ENCODE data around the gene CAMK2G.

The CAMK2G gene

DNA sequence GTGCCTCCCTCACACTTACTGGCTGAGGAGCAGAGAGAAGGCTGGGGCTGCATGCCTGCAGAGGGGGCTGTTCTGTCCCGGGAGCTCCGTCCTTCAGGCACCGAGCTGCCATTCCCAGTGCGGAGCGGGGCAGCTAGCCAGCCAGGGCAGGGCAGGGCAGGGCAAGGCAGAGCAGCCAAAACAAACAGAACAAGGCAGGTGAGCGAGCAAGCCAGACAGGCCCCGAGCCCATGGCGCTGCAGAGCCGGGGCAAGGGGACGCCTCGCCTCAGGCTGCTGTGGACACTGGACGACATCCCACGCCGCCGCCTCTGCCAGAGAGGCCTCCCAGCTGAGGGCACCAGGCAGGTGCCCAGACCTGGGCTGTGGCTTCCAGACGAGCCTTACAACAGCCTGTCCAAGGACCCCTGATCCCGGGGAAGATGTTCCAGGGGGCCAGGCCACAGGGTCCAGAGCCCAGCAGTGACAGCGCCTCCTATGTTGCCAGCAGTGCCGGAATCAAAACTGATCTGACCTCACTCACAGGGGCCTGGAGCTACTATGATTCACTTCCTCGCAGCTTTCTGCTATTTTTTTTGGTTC, 54.8 kb downstream of the CAMK2G start:
- Mint-ChIP-seq H3K27ac (peak overlapping the region; percentile 35), H3K4me3 (no peak overlapping the region), H3K27me3 (no peaks in the 10 kb centered on the region), H3K4me1 (no peaks in the 10 kb centered on the region), H3K36me3 (peaks cover 38% of the 10 kb centered on the region), H3K9me3 (no peaks in the 10 kb centered on the region)
- CTCF ChIA-PET, result interaction anchor here (1.2 kb wide), 1 partner anchor 60 kb away, joined by 3 read pairs; no protein-coding TSS in a partner anchor
- DNase-seq, result no peak

DNA sequence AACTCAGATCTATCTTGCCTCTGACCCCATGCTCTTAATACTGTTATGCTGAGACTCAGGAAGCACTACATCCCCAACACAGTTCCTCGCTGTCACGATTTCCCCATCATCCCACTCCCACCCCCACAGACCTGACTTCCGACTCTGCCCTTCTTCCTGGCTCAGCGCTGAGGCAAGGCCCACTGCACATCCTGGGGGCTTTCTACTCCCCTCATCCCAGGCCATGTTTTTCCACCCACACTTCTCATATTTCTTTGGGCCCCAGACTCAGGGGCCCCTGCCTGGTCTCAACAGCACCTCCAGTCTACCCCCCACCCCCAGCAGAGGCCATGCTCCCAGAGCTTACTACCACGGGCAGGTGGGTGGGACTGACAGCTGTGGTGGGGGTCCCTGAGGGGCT, 55.3 kb downstream of the CAMK2G start:
- H3K4me1 Mint-ChIP-seq, result no peaks in the 10 kb centered on the region
- H3K36me3 Mint-ChIP-seq, result peaks cover 36% of the 10 kb centered on the region
- CTCF ChIA-PET, result no interaction called here
- H3K9me3 Mint-ChIP-seq, result no peaks in the 10 kb centered on the region
- no peaks in the 10 kb centered on the region for H3K27me3 Mint-ChIP-seq
- no peak overlapping the region for H3K4me3 Mint-ChIP-seq
- DNase-seq, result no peak
- no peak overlapping the region for H3K27ac Mint-ChIP-seq

DNA sequence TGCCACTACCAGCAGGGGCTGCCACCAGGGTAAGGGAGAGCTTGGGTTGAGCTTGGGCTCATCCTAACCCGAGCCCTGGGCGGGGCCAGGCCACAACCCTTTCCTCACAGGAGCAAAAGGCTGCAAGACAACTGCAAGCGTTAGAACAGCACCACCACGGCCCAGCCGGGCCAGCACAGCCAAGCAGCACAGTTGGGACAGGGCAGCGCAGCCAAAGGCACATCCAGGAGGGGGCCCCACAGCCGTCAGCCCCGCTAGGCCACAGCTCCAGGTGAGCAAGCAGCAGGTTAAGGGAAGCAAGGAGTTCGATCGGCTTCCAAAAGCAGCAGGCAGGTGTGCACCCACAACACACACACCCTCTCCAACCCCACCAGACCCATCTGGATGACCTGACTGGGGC, 56.0 kb downstream of the CAMK2G start:
- CTCF ChIA-PET, result no interaction called here
- H3K36me3 Mint-ChIP-seq, result peaks cover 37% of the 10 kb centered on the region
- no peaks in the 10 kb centered on the region for H3K9me3 Mint-ChIP-seq
- no peaks in the 10 kb centered on the region for H3K27me3 Mint-ChIP-seq
- H3K4me1 Mint-ChIP-seq, result no peaks in the 10 kb centered on the region
- H3K27ac Mint-ChIP-seq, result no peak overlapping the region
- no peak overlapping the region for H3K4me3 Mint-ChIP-seq
- no peak for DNase-seq

DNA sequence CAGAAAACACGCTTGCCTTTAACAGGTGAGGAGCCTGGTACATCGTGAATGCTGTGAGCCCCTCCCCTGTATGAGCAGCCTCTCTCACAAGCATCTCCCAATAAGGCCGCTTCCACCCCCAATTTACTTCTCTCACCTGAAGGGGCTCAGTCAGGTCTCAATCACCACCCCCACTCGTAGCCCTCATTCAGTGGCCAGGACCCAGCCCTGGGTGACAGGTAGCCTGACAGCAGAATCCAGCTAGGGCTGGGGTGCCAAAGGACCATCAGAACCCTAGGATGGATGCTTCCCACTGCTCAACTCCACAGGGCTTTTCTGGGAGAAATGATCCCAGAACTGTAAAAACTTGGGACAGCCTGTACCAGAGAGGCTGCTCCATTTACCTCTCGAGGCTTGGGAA, 56.5 kb downstream of the CAMK2G start:
- Mint-ChIP-seq H3K9me3 (no peaks in the 10 kb centered on the region), H3K27ac (no peak overlapping the region), H3K27me3 (no peaks in the 10 kb centered on the region), H3K4me1 (no peaks in the 10 kb centered on the region), H3K4me3 (no peak overlapping the region), H3K36me3 (peaks cover 42% of the 10 kb centered on the region)
- CTCF ChIA-PET, result no interaction called here
- DNase-seq, result no peak

DNA sequence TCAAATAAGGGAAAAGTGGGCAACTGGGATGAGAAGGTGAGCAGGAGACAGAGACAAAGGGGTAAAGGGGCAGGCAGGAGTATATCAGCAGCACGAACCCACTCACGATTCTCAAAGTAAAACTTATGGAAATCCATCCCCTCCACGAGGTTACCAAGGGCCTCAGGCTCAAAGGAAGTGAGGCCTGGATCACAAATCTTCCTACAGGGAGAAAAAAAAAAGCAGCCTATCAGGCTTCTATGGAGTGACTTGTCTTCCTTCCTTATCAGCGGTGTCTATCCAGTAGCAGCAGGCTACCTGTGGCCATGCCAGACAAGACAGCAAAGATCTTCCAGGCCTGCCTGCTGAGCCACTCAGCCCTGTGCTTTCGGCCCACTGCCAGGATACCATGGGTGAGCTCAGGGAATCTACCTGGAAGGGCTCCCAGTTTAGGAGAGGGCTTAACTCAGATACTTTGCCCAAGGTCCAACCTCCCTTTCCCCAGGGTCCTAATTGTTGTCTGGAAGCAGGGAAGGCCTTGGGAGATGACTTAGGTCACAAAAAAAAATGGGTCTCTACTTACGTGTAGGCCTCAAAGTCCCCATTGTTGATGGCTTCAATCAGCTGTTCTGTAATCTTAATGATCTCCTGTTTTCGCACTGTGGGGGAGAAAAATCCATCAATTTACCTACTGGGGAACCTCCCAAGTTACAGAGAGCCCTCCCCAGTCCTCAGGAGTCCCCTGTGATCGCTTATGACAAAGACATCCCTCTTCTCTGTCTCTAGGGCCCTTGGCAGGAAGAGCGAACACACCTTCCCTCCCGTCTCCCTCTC, 57.2 kb downstream of the CAMK2G start:
- CTCF ChIA-PET, result interaction anchor here (0.6 to 1.7 kb wide), 2 partner anchors 62 to 63 kb away, joined by 3 to 6 read pairs; no protein-coding TSS in a partner anchor
- Mint-ChIP-seq H3K9me3 (no peaks in the 10 kb centered on the region), H3K27ac (peak overlapping the region; percentile 49), H3K4me1 (peaks cover 5% of the 10 kb centered on the region), H3K36me3 (peaks cover 41% of the 10 kb centered on the region), H3K4me3 (no peak overlapping the region), H3K27me3 (no peaks in the 10 kb centered on the region)
- DNase-seq, result no peak

DNA sequence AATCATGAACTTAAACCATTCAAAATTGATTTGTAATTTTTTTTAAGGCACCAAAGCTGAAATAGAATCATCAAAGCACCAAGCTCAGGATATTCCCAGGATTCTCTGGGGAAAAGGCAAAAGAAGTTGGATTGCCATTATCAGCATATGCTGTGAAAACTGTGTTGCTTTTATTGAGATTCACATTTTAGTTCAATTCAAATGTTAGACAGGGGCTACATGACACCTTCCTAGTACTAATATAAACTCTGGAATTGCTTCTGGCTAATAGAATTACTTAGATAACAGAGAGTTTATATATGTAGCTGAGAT, 58.7 kb downstream of the CAMK2G start:
- Mint-ChIP-seq H3K27me3 (no peaks in the 10 kb centered on the region), H3K4me1 (peaks cover 5% of the 10 kb centered on the region), H3K36me3 (peaks cover 35% of the 10 kb centered on the region), H3K27ac (no peak overlapping the region), H3K9me3 (no peaks in the 10 kb centered on the region), H3K4me3 (no peak overlapping the region)
- DNase-seq, result no peak
- CTCF ChIA-PET, result interaction anchor here (0.6 to 1.7 kb wide), 3 partner anchors 46 to 68 kb away, joined by 3 to 6 read pairs (median 5); no protein-coding TSS in a partner anchor

DNA sequence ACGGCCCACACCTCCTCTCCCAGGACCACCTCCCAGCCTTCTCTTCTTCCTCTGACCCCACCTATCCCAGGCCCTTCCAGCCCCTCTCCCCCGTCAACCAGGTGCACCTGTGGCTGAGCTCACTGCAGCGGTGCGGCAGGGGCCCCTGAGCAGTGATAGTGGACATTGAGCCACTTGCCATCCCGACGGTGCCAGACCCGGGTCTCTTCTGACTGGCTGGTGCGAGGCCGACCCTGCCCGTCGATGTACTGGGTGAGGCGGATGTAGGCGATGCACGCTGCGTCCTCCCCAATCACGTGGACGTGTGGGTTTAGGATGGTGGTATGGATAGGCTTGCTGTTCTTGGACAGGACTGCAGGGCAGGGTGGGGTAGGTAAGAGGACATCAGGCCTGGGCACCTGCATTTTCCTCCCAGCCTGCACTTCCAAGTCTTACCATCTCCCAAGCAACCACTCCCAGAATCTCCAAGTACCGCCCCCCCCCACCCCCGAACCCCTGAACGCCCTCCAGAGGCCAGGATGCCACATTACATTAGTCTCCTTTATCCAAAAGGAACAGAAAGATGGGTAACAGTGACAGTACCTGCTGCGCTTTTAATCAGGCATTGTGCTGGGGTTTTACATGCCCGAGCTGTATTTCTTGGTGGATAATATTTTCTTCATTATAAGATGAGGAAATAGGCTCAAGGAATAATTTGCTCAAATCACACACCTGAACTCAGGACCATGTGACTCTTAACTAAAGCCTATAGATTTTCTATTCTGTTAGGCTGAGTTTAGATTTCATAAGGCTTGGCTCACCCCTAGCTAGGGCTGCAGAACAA, 59.2 kb downstream of the CAMK2G start:
- no peak overlapping the region for H3K27ac Mint-ChIP-seq
- no peak overlapping the region for H3K4me3 Mint-ChIP-seq
- no peaks in the 10 kb centered on the region for H3K9me3 Mint-ChIP-seq
- CTCF ChIA-PET, result interaction anchor here (0.6 to 1.7 kb wide), 3 partner anchors 46 to 69 kb away, joined by 3 to 6 read pairs (median 5); no protein-coding TSS in a partner anchor
- no peaks in the 10 kb centered on the region for H3K27me3 Mint-ChIP-seq
- no peak for DNase-seq
- peaks cover 38% of the 10 kb centered on the region for H3K36me3 Mint-ChIP-seq
- H3K4me1 Mint-ChIP-seq, result peaks cover 11% of the 10 kb centered on the region

DNA sequence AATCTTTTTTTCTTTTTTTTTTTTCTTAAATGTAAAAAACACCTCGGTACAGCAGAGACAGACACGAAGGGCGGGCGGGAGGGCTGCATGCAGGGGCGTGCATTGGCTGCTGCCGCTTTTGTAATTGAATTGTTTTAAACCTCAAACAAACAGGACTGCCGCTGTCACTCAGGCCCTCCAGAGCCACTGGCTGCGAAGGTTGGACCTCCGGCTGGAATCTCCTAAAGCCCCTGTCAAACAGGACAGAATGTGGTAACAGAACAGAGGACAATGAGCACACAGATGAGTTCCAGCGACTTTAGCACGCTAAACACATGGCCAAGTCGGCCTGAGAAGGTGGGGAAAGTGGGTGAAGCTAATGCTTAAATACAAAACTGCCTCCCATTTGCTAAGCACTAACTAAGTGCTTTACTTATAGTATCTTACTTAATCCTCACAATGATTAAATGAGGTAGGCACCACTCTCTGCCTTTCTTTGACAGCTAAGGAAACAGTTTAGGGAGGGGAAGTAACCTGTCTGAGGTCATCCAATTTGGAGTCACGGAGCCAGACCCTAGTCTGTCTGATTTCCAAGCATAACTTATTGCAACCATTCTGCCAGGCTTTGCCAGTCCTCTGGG, 60.0 kb downstream of the CAMK2G start:
- H3K4me1 Mint-ChIP-seq, result peaks cover 18% of the 10 kb centered on the region
- no peak overlapping the region for H3K4me3 Mint-ChIP-seq
- CTCF ChIA-PET, result no interaction called here
- DNase-seq, result no peak
- H3K27ac Mint-ChIP-seq, result no peak overlapping the region
- H3K9me3 Mint-ChIP-seq, result no peaks in the 10 kb centered on the region
- no peaks in the 10 kb centered on the region for H3K27me3 Mint-ChIP-seq
- peaks cover 38% of the 10 kb centered on the region for H3K36me3 Mint-ChIP-seq

DNA sequence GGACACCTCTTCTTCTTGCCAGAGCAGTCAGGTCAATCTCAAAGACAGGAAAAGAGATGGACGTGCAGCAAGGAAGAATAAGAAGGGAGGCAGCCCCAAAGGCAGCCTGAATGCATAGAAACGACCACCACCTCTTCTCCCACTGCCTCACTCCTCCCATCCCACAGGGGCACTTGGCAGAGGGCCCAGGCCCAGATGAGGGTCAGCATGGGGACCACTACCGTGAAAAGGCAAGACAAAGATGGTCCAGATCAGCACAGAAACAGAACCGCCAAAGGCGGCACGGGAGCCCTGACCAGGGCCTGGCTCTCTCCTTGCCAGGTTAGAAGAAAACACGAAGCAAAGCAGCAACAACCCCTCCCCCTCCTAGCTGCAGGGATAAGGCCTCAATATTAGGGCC, 61.0 kb downstream of the CAMK2G start:
- peaks cover 48% of the 10 kb centered on the region for H3K36me3 Mint-ChIP-seq

DNA sequence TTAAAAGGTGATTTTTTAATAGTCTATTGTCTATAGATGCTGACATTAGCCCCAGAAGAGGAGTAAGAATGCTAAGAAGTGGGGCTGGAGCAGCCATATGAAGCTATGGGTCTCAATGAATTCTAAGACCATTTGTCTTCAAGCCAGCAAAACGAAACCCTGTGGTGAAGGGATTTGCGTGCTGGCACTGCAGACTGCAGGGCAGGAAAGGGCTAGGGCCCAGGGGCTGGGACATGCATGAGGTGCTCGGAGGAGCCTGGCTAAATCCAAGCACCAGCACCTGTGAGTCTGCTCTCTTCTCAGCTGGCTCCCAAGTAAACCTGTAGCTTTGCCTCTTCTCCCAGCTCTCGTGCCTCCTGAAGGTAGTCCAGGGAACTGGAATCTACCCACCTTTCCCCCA, 61.7 kb downstream of the CAMK2G start:
- Mint-ChIP-seq H3K36me3 (peaks cover 54% of the 10 kb centered on the region), H3K4me3 (no peak overlapping the region), H3K9me3 (no peaks in the 10 kb centered on the region), H3K27ac (peak overlapping the region; percentile 71), H3K4me1 (peaks cover 34% of the 10 kb centered on the region), H3K27me3 (no peaks in the 10 kb centered on the region)
- DNase-seq, result no peak
- CTCF ChIA-PET, result interaction anchor here (1.0 to 1.7 kb wide), 2 partner anchors 39 to 67 kb away, joined by 3 to 5 read pairs; no protein-coding TSS in a partner anchor

More for the DNA sequence above, 61.0 kb downstream of the CAMK2G start:
- H3K9me3 Mint-ChIP-seq, result no peaks in the 10 kb centered on the region
- peaks cover 29% of the 10 kb centered on the region for H3K4me1 Mint-ChIP-seq
- no peak for DNase-seq
- CTCF ChIA-PET, result interaction anchor here (0.6 to 1.7 kb wide), 2 partner anchors 66 to 173 kb away, joined by 3 to 5 read pairs; no protein-coding TSS in a partner anchor
- no peak overlapping the region for H3K4me3 Mint-ChIP-seq
- H3K27me3 Mint-ChIP-seq, result no peaks in the 10 kb centered on the region
- H3K27ac Mint-ChIP-seq, result no peak overlapping the region

DNA sequence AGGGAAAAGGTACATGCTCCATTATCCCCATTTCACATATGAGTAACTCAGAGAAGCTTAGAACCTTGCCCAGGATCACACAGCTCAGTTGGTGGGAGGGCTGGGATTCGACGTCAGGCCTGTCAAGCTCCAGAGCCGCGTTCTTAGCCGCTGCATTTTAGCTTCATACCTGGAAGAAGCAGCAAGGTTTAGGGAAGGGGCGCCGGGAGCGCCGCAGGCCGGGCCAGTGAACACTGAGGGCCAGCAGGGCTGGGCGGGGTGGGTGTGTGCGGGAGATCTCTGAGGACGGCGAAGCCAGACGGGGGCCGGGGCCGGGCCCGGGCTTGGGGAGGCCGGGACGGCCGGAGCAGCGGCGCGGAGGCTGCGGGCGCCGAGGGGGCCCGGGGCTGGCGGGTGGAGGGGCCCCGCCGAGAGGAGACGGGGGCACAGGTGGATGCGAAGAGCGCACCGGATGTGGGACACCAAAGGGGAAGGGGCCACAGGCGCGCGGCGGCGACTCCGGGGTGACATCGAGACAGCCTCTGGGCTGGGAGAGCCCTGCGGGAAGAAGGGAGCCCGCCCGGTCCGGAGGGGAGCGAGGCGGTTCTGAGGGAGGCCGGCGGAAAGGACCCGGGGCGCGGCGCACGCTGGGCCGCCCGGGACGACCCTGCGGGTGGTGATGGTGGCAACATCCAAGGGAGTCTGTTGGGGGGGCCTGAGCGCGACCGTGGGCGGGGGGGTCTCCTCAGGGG, 63.5 kb downstream of the CAMK2G start:
- DNase-seq, result peak; percentile 76
- H3K27me3 Mint-ChIP-seq, result no peaks in the 10 kb centered on the region
- peak overlapping the region; percentile 92 for H3K4me3 Mint-ChIP-seq
- CTCF ChIA-PET, result interaction anchor here (0.7 to 1.2 kb wide), 2 partner anchors 32 to 177 kb away, joined by 3 to 4 read pairs; no protein-coding TSS in a partner anchor
- H3K36me3 Mint-ChIP-seq, result peaks cover 59% of the 10 kb centered on the region
- no peaks in the 10 kb centered on the region for H3K9me3 Mint-ChIP-seq
- H3K27ac Mint-ChIP-seq, result peak overlapping the region; percentile 99
- peaks cover 51% of the 10 kb centered on the region for H3K4me1 Mint-ChIP-seq

DNA sequence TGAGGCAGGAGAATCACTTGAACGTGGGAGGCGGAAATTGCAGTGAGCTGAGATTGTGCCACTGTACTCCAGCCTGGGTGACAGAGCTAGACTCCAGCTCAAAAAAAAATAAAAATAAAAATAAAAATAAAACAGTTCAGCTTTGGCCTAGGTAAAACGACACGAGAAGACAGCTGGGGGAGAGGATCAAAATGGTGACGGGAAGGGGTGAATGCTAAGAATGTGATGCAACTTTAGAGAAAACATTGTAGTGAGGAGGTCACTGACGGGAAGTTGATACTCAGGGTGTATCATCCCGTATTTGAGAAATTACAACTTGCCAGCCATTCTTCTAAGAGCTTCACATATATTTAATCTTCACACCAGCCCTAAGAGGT, 64.0 kb downstream of the CAMK2G start:
- Mint-ChIP-seq H3K9me3 (no peaks in the 10 kb centered on the region), H3K27ac (peak overlapping the region; percentile 99), H3K27me3 (no peaks in the 10 kb centered on the region), H3K4me3 (peak overlapping the region; percentile 92), H3K36me3 (peaks cover 64% of the 10 kb centered on the region), H3K4me1 (peaks cover 56% of the 10 kb centered on the region)
- DNase-seq, result no peak
- CTCF ChIA-PET, result interaction anchor here (0.7 to 1.9 kb wide), 4 partner anchors 31 to 178 kb away, joined by 3 to 4 read pairs (median 4); no protein-coding TSS in a partner anchor

DNA sequence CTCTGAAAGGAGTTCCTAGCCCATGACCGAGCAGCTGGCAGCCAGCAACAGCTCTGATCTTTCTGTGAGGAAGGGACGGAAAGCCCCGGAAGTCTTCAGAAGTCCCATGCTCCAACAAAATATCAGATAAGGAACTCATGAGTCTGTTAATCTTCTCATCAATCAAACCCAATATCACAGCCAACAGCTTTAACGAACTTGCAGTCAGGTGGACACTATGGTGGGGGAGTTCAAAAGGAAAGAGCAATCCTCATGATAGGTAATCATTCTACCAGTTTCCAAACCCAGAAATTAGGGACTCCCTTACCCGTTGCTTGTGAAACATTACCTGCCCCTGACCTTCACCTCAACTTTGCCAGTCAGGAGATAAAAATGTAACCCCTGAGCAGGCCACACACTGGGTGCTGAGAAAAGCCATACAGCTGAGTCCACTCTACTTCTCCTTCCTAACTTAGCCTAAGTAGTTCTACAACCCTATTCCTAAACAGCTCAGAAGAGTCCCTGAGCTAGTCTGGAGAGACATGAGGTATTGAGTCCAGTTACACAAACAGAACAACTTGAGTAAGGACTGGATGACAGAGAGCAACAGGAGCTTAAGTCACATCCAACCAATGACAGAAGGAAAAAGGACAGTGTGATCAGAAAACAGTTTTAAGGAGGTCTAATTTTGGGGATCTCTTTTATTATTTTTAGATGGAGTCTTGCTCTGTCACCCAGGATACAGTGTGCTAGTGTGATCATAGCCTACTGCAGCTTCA, 65.1 kb downstream of the CAMK2G start:
- Mint-ChIP-seq H3K4me3 (peak overlapping the region; percentile 92), H3K4me1 (peaks cover 57% of the 10 kb centered on the region), H3K36me3 (peaks cover 60% of the 10 kb centered on the region), H3K9me3 (no peaks in the 10 kb centered on the region), H3K27me3 (no peaks in the 10 kb centered on the region), H3K27ac (peak overlapping the region; percentile 69)
- DNase-seq, result no peak
- CTCF ChIA-PET, result interaction anchor here (1.0 to 1.9 kb wide), 2 partner anchors 70 to 71 kb away, joined by 3 to 4 read pairs; no protein-coding TSS in a partner anchor
